SK-N-SH (cell line): ENCODE results near the gene IPPK. TPM values are rescaled to one million over a fixed set of nuclear protein-coding genes. Genes with fewer than 3 reads are reported as not detected.

Source experiments
- CTCF ChIA-PET: fragments of 300-600, 350-600 bp; formaldehyde crosslinking; extraction: SDS; loops from one replicate; lab custom pipeline; 2021; lab: Yijun Ruan, JAX
- POLR2A ChIA-PET: fragments of 350-600 bp; sonication (Branson Sonifier 250); formaldehyde crosslinking; extraction: SDS; loops from one replicate; lab custom pipeline; 2020; ENCODE audit warnings: antibody characterized with exemption, inconsistent platforms; lab: Yijun Ruan, JAX
- DNase-seq: peaks from one replicate; pipeline ENCODE4 v3.0.0; 2012
- H2AFZ ChIP-seq: fragments of 200-600 bp; sonication (generic); 2 replicates; pipeline ENCODE4 v1.8.1; 2016; ENCODE audit warnings: antibody characterized with exemption, mild to moderate bottlenecking, low read depth
- H3F3A ChIP-seq: fragments of 200-600 bp; sonication (generic); replicated peaks from 2 replicates; pipeline ENCODE3; 2016; ENCODE audit warnings: antibody characterized with exemption, mild to moderate bottlenecking; ENCODE audit not compliant: insufficient read depth
- H3K27ac ChIP-seq, 2 experiments: fragments of 200-500 bp in 1 of 2; fragments of 200-600 bp in 1 of 2; sonication (Bioruptor generic) in 1 of 2; sonication (generic), shearing (Covaris generic) in 1 of 2; 2 replicates each; pipeline versions ENCODE4 v1.5.1 to v1.6.1; 2014 to 2016; ENCODE audit warnings: low read depth in 2 of 2, inconsistent platforms in 1 of 2, low read length in 1 of 2, mild to moderate bottlenecking in 1 of 2, mixed read lengths in 1 of 2
- H3K27me3 ChIP-seq: fragments of 200-600 bp; sonication (generic), shearing (Covaris generic); 2 replicates; pipeline ENCODE4 v1.6.1; 2016; ENCODE audit warnings: mixed run types; ENCODE audit not compliant: insufficient read depth
- H3K36me3 ChIP-seq, 2 experiments: fragments of 200-500 bp in 1 of 2; fragments of 200-600 bp in 1 of 2; sonication (Bioruptor generic) in 1 of 2; sonication (generic) in 1 of 2; replicated peaks in 1 of 2; 2 replicates each; pipeline versions ENCODE3 to v1.5.1; 2014 to 2016; ENCODE audit warnings: low read length in 1 of 2, mild to moderate bottlenecking in 1 of 2; ENCODE audit not compliant: insufficient read depth in 2 of 2, control insufficient read depth in 1 of 2
- H3K4me1 ChIP-seq, 2 experiments: fragments of 200-500 bp in 1 of 2; fragments of 200-600 bp in 1 of 2; sonication (Bioruptor generic) in 1 of 2; sonication (generic), shearing (Covaris generic) in 1 of 2; 2 replicates each; pipeline versions ENCODE4 v1.5.1 to v1.6.1; 2014 to 2016; ENCODE audit warnings: low read depth in 1 of 2, low read length in 1 of 2, mixed run types in 1 of 2; ENCODE audit not compliant: insufficient read depth in 2 of 2, control insufficient read depth in 1 of 2
- H3K4me2 ChIP-seq: fragments of 200-600 bp; sonication (generic), shearing (Covaris generic); 2 replicates; pipeline ENCODE4 v1.6.1; 2017; ENCODE audit warnings: mixed run types
- H3K4me3 ChIP-seq, 2 experiments: fragments of 200-500 bp in 1 of 2; fragments of 200-600 bp in 1 of 2; sonication (Bioruptor generic) in 1 of 2; sonication (generic), shearing (Covaris generic) in 1 of 2; 2 replicates each; pipeline versions ENCODE4 v1.5.1 to v1.8.1; 2014 to 2016; ENCODE audit warnings: low read depth in 2 of 2, inconsistent platforms in 1 of 2, low read length in 1 of 2, mild to moderate bottlenecking in 1 of 2, mixed read lengths in 1 of 2, moderate library complexity in 1 of 2
- H3K79me2 ChIP-seq: fragments of 200-600 bp; sonication (generic); 2 replicates; pipeline ENCODE4 v1.8.1; 2017; ENCODE audit warnings: mild to moderate bottlenecking; ENCODE audit not compliant: insufficient read depth
- H3K9ac ChIP-seq: fragments of 200-600 bp; sonication (generic); 2 replicates; pipeline ENCODE4 v1.6.1; 2017; ENCODE audit warnings: mixed run types
- H3K9me2 ChIP-seq: fragments of 200-600 bp; sonication (generic); 2 replicates; pipeline ENCODE4 v1.6.1; 2017; ENCODE audit warnings: mixed run types
- H3K9me3 ChIP-seq: fragments of 200-600 bp; sonication (generic); 2 replicates; pipeline ENCODE4 v1.6.1; 2017; ENCODE audit warnings: mixed run types, mild to moderate bottlenecking, moderate library complexity
- H4K20me1 ChIP-seq: fragments of 200-600 bp; sonication (generic); 2 replicates; pipeline ENCODE4 v1.6.1; 2017; ENCODE audit warnings: mild to moderate bottlenecking, mixed run types; ENCODE audit not compliant: insufficient read depth
- EZH2phosphoT487 ChIP-seq: fragments of 200-600 bp; sonication (generic); IDR thresholded peaks from 2 replicates; pipeline ENCODE4 v1.6.1; 2017; ENCODE audit warnings: low read depth, mixed run types, mild to moderate bottlenecking, antibody characterized with exemption, moderate library complexity, borderline replicate concordance
- FOXM1 ChIP-seq: IDR thresholded peaks from 2 replicates; pipeline ENCODE4 v1.4.0; 2012; ENCODE audit warnings: low read depth, mild to moderate bottlenecking
- GATA2 ChIP-seq: sonication (generic); formaldehyde crosslinking; IDR thresholded peaks from 2 replicates; pipeline ENCODE4 v1.5.0; 2020; ENCODE audit warnings: mild to moderate bottlenecking, missing genetic modification reagents
- JUND ChIP-seq: IDR thresholded peaks from 2 replicates; pipeline ENCODE4 v1.4.0; 2012
- MEF2A ChIP-seq: IDR thresholded peaks from 2 replicates; pipeline ENCODE4 v1.4.0; 2012; ENCODE audit warnings: low read depth, borderline replicate concordance
- MXI1 ChIP-seq: IDR thresholded peaks from 2 replicates; pipeline ENCODE4 v1.6.1; 2012; ENCODE audit warnings: mild to moderate bottlenecking, low read depth, low read length, improper control_type of control experiment
- NRF1 ChIP-seq: IDR thresholded peaks from 2 replicates; pipeline ENCODE4 v1.6.1; 2012; ENCODE audit warnings: low read depth, mild to moderate bottlenecking, low read length
- POLR2AphosphoS5 ChIP-seq: IDR thresholded peaks from 2 replicates; pipeline ENCODE4 v1.6.1; 2012; ENCODE audit warnings: low read depth, low read length
- REST ChIP-seq: IDR thresholded peaks from 2 replicates; pipeline ENCODE4 v1.6.1; 2012; ENCODE audit warnings: mild to moderate bottlenecking, low read depth, low read length, moderate library complexity
- RXRA ChIP-seq: IDR thresholded peaks from 2 replicates; pipeline ENCODE4 v1.4.0; 2012; ENCODE audit warnings: low read depth, mild to moderate bottlenecking, borderline replicate concordance
- TEAD4 ChIP-seq: IDR thresholded peaks from 2 replicates; pipeline ENCODE4 v1.4.0; 2012; ENCODE audit warnings: mild to moderate bottlenecking, borderline replicate concordance; ENCODE audit not compliant: insufficient read depth
- USF1 ChIP-seq: IDR thresholded peaks from 2 replicates; pipeline ENCODE4 v1.4.0; 2012; ENCODE audit warnings: low read depth, borderline replicate concordance
- WGBS: methylation state at CpG from one replicate; pipeline ENCODE4 v1.1.6; 2017; ENCODE audit warnings: low lambda C conversion rate; 5-methylcytosine and 5-hydroxymethylcytosine counted together
- polyA plus RNA-seq, 3 experiments: library from polyadenylated mRNA; depleted of rRNA; stranded (reverse); fragments of >200 nt; gene quantifications; 2 replicates each; pipeline ENCODE4 v1.2.3, GENCODE V29; 2012
- TF ChIP-seq, protein P1 (sequence below): fragments of 150-350 bp; IDR thresholded peaks from 2 replicates; pipeline ENCODE4 v1.6.1; 2017; ENCODE audit warnings: antibody characterized with exemption, low read length, low read depth, borderline replicate concordance
- TF ChIP-seq, protein P2 (sequence below): fragments of 150-350 bp; IDR thresholded peaks from 2 replicates; pipeline ENCODE4 v1.6.1; 2016; ENCODE audit warnings: mild to moderate bottlenecking, low read depth, low read length

Gene IPPK
- polyA plus RNA-seq, 1 of the 3 experiments (the other 2 are of a cell fraction), result 16.5 TPM

DNA sequence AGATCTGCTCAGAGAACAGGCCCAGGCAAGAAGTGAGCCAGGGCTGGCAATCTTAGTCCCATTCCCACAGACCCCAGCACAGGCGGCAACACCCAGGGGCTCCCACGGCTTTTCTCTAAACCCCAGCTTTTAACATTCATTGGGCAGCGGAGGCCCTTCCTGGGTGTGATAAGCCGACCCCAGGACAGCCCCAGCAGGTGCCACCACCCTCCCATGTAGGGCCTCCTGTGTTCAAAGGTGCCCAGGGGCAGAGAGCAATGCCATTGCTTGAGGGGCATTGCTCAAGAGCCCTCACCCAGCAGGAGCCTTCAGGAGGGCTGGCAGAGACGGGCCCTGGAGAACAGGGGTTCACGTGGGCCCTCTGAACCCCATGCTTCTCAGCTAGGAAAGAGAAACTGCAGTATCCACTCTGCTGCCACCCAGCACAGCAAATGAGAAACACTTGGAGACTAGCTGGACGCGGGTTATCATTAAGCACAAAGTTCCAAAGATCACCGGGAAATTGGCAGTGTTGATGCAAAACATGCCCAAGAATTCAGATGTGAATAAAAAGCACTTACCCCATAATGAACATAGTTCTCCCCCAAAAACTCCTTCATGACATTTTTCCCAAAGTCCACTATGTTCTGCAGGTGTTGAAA is 13.9 kb downstream of the IPPK start:
- Histone ChIP-seq H3K27me3 (no peaks in the 10 kb centered on the region), H3F3A (no peaks in the 10 kb centered on the region), H3K27ac (no peak overlapping the region), H3K4me1 (peaks cover 0 to 11% of the 10 kb centered on the region in 2 experiments; a peak in 1 of 4 replicates), H3K9me3 (no peaks in the 10 kb centered on the region), H3K9ac (no peak overlapping the region), H3K4me2 (no peak overlapping the region), H3K4me3 (no peak overlapping the region), H3K9me2 (no peaks in the 10 kb centered on the region), H3K79me2 (peaks cover 58% of the 10 kb centered on the region), H3K36me3 (peaks cover 0 to 31% of the 10 kb centered on the region in 2 experiments), H2AFZ (no peak overlapping the region), H4K20me1 (peaks cover 6% of the 10 kb centered on the region; the same call in 1 of the 2 replicates)
- 92% methylated on average over 8 of the region's 9 CpGs for whole genome bisulfite sequencing
- ChIA-PET CTCF (no interaction called here), POLR2A (no interaction called here)
- no peak for DNase-seq
- TF ChIP-seq MXI1 (no peak), RXRA (no peak), GATA2 (no peak), TEAD4 (no peak), REST (no peak), MEF2A (no peak), POLR2AphosphoS5 (no peak), JUND (no peak), NRF1 (no peak), EZH2phosphoT487 (no peak)
- TF ChIP-seq, protein P1, sequence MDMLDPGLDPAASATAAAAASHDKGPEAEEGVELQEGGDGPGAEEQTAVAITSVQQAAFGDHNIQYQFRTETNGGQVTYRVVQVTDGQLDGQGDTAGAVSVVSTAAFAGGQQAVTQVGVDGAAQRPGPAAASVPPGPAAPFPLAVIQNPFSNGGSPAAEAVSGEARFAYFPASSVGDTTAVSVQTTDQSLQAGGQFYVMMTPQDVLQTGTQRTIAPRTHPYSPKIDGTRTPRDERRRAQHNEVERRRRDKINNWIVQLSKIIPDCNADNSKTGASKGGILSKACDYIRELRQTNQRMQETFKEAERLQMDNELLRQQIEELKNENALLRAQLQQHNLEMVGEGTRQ, result no peak

DNA sequence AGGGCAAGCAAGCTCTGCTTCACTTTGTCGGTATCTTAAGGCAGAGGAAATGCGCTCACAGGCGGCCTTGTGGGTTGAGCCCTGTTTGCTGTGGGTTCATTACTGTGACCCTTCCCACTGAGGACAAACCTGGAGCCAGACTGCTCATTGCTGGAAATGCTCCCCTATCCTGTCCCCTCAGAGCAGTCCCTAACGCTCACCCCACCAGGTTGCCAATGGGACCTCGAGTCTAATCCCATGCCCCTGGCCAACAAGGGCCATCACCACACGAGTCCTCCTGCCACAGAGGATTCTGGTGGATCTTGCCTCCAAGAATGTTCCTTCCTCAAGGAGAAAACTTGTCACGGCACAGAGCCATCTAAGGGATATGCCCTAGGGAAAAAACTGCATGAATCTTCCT is 14.6 kb downstream of the IPPK start:
- Histone ChIP-seq H3K79me2 (peaks cover 57% of the 10 kb centered on the region), H3K4me2 (no peak overlapping the region), H3K36me3 (peaks cover 0 to 32% of the 10 kb centered on the region in 2 experiments), H3K27ac (no peak overlapping the region), H3K27me3 (no peaks in the 10 kb centered on the region), H3K4me1 (peaks cover 0 to 15% of the 10 kb centered on the region in 2 experiments; a peak in 1 of 4 replicates), H3K9me3 (no peaks in the 10 kb centered on the region), H3F3A (no peaks in the 10 kb centered on the region), H3K4me3 (no peak overlapping the region), H4K20me1 (peaks cover 5% of the 10 kb centered on the region; the same call in 1 of the 2 replicates), H2AFZ (no peak overlapping the region), H3K9me2 (no peaks in the 10 kb centered on the region), H3K9ac (no peak overlapping the region)
- DNase-seq, result no peak
- ChIA-PET CTCF (interaction anchor here (1.0 to 1.1 kb wide), 2 partner anchors 12 to 31 kb away, joined by 3 read pairs; no protein-coding TSS in a partner anchor), POLR2A (no interaction called here)
- WGBS, result 97% methylated on average over 7 of the region's 7 CpGs
- TF ChIP-seq, protein P1, result no peak
- TF ChIP-seq FOXM1 (no peak), RXRA (no peak), REST (no peak), USF1 (no peak)
- TF ChIP-seq, protein P2, sequence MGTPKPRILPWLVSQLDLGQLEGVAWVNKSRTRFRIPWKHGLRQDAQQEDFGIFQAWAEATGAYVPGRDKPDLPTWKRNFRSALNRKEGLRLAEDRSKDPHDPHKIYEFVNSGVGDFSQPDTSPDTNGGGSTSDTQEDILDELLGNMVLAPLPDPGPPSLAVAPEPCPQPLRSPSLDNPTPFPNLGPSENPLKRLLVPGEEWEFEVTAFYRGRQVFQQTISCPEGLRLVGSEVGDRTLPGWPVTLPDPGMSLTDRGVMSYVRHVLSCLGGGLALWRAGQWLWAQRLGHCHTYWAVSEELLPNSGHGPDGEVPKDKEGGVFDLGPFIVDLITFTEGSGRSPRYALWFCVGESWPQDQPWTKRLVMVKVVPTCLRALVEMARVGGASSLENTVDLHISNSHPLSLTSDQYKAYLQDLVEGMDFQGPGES, result no peak
